ES-I3 (cell line): Measurements from ENCODE around the gene HOXB4.
A peak's percentile ranks its signal among the peaks of the same experiment; 100 is the strongest.

Experiments
- H3K36me3 ChIP-seq: 2 replicates; pipeline ENCODE4 v1.6.1; 2013; ENCODE audit warnings: mild to moderate bottlenecking, low read length, control low read depth, moderate library complexity; ENCODE audit not compliant: insufficient read depth
- H3K4me1 ChIP-seq: 2 replicates; pipeline ENCODE4 v1.6.1; 2013; ENCODE audit warnings: mild to moderate bottlenecking, control low read depth, low read length; ENCODE audit not compliant: insufficient read depth
- H3K9ac ChIP-seq: 2 replicates; pipeline ENCODE4 v1.6.1; 2013; ENCODE audit warnings: low read depth, mild to moderate bottlenecking, low read length, moderate library complexity
- H3K9me3 ChIP-seq: 2 replicates; pipeline ENCODE4 v1.6.1; 2013; ENCODE audit warnings: mild to moderate bottlenecking, low read length, moderate library complexity; ENCODE audit not compliant: control insufficient read depth, insufficient read depth

Gene HOXB4

GRCh38 chr17:48530208-48530886, 47.8 kb downstream of the HOXB4 start:
- Histone ChIP-seq H3K4me1 (peaks cover 49% of the 10 kb centered on the region), H3K9ac (peak overlapping the region; percentile 52; the same call in 1 of the 2 replicates), H3K36me3 (no peaks in the 10 kb centered on the region), H3K9me3 (no peaks in the 10 kb centered on the region)

- Histone ChIP-seq H3K9me3 (no peaks in the 10 kb centered on the region), H3K36me3 (no peaks in the 10 kb centered on the region), H3K4me1 (peaks cover 49% of the 10 kb centered on the region), H3K9ac (peak overlapping the region; percentile 52; the same call in 1 of the 2 replicates)
Measured at GRCh38 chr17:48529683-48530009, 48.5 kb downstream of the HOXB4 start.

- Histone ChIP-seq H3K36me3 (no peaks in the 10 kb centered on the region), H3K9ac (peak overlapping the region; percentile 52; the same call in 1 of the 2 replicates), H3K9me3 (no peaks in the 10 kb centered on the region), H3K4me1 (peaks cover 49% of the 10 kb centered on the region)
Measured at GRCh38 chr17:48528936-48529682, 49.0 kb downstream of the HOXB4 start.

GRCh38 chr17:48528153-48528935, 49.8 kb downstream of the HOXB4 start:
- no peaks in the 10 kb centered on the region for H3K36me3 ChIP-seq
- H3K9ac ChIP-seq, result peak overlapping the region; percentile 55; the same call in 1 of the 2 replicates
- H3K9me3 ChIP-seq, result no peaks in the 10 kb centered on the region
- H3K4me1 ChIP-seq, result peaks cover 49% of the 10 kb centered on the region

GRCh38 chr17:48527547-48527932, 50.6 kb downstream of the HOXB4 start:
- Histone ChIP-seq H3K4me1 (peaks cover 55% of the 10 kb centered on the region), H3K9me3 (no peaks in the 10 kb centered on the region), H3K9ac (peak overlapping the region; percentile 55; the same call in 1 of the 2 replicates)

GRCh38 chr17:48526608-48527546, 51.3 kb downstream of the HOXB4 start:
- no peaks in the 10 kb centered on the region for H3K9me3 ChIP-seq
- no peaks in the 10 kb centered on the region for H3K36me3 ChIP-seq
- H3K9ac ChIP-seq, result peak overlapping the region; percentile 55
- H3K4me1 ChIP-seq, result peaks cover 55% of the 10 kb centered on the region

More at GRCh38 chr17:48527547-48527932, 50.6 kb downstream of the HOXB4 start:
- H3K36me3 ChIP-seq, result no peaks in the 10 kb centered on the region
